Measurements from ENCODE around the gene PARP14. TPM values are rescaled to one million over a fixed set of nuclear protein-coding genes. Genes with fewer than 3 reads are reported as not detected.
"Not testable (repeated sequence)": the region's sequence is repeated elsewhere in the genome, so short reads cannot be mapped to it uniquely, and the experiment has no call there.

Gene PARP14
- total RNA-seq, 1 donor from 2014 or later = 11.7 TPM

DNA sequence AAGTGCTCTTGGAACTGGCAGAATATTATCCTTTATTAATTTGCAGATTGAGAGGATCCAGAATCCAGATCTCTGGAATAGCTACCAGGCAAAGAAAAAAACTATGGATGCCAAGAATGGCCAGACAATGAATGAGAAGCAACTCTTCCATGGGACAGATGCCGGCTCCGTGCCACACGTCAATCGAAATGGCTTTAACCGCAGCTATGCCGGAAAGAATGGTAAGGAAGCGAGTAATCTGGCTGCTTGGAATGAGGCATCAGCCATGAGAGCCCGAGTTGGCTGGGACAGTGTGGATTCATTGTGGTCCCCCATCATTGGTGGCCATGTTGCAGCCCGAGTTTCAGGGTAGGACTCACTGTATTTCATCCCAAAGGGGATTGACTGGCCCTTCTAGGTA, 47.1 kb downstream of the PARP14 start:
- Histone ChIP-seq H3K9me3 (replicated peaks) (no peaks in the 10 kb centered on the region), H3K27me3 (ENCODE audit: low read depth) (no peaks in the 10 kb centered on the region), H3K4me1 (no peaks in the 10 kb centered on the region), H3K36me3 (peaks cover 13% of the 10 kb centered on the region), H3K4me3 (no peak overlapping the region), H3K27ac (replicated peaks) (no peak overlapping the region)
- intact Hi-C loops (cut with micrococcal nuclease) = no loop called here
- TF ChIP-seq, protein P1, sequence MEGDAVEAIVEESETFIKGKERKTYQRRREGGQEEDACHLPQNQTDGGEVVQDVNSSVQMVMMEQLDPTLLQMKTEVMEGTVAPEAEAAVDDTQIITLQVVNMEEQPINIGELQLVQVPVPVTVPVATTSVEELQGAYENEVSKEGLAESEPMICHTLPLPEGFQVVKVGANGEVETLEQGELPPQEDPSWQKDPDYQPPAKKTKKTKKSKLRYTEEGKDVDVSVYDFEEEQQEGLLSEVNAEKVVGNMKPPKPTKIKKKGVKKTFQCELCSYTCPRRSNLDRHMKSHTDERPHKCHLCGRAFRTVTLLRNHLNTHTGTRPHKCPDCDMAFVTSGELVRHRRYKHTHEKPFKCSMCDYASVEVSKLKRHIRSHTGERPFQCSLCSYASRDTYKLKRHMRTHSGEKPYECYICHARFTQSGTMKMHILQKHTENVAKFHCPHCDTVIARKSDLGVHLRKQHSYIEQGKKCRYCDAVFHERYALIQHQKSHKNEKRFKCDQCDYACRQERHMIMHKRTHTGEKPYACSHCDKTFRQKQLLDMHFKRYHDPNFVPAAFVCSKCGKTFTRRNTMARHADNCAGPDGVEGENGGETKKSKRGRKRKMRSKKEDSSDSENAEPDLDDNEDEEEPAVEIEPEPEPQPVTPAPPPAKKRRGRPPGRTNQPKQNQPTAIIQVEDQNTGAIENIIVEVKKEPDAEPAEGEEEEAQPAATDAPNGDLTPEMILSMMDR (IDR thresholded peaks at IDR 0.05; ENCODE audit: borderline replicate concordance) = no peak
- DNase-seq = no peak

DNA sequence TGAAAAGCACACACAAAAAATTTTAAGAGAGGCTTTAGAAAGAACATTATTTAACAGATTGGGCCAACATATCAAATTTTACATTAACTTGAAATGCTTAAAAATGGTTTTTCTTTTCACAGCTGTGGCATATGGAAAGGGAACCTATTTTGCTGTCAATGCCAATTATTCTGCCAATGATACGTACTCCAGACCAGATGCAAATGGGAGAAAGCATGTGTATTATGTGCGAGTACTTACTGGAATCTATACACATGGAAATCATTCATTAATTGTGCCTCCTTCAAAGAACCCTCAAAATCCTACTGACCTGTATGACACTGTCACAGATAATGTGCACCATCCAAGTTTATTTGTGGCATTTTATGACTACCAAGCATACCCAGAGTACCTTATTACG, 47.5 kb downstream of the PARP14 start:
- TF ChIP-seq, protein P1 (IDR thresholded peaks at IDR 0.05; ENCODE audit: borderline replicate concordance) = no peak
- H3K27me3 ChIP-seq (ENCODE audit: low read depth) = no peaks in the 10 kb centered on the region
- no peaks in the 10 kb centered on the region for H3K4me1 ChIP-seq
- DNase-seq = no peak
- no peak overlapping the region for H3K27ac ChIP-seq (replicated peaks)
- H3K9me3 ChIP-seq (replicated peaks) = no peaks in the 10 kb centered on the region
- intact Hi-C loops (cut with micrococcal nuclease) = no loop called here
- H3K4me3 ChIP-seq = no peak overlapping the region
- peaks cover 10% of the 10 kb centered on the region for H3K36me3 ChIP-seq

GRCh38 chr3:122728756-122729514, 48.3 kb downstream of the PARP14 start:
- H3K9me3 ChIP-seq (replicated peaks) = no peaks in the 10 kb centered on the region
- H3K4me3 ChIP-seq = no peak overlapping the region
- intact Hi-C loops (cut with micrococcal nuclease) = no loop called here
- TF ChIP-seq, protein P1 (IDR thresholded peaks at IDR 0.05; ENCODE audit: borderline replicate concordance) = no peak
- no peak overlapping the region for H3K27ac ChIP-seq (replicated peaks)
- H3K36me3 ChIP-seq = peaks cover 10% of the 10 kb centered on the region
- no peak for DNase-seq
- no peaks in the 10 kb centered on the region for H3K4me1 ChIP-seq
- H3K27me3 ChIP-seq (ENCODE audit: low read depth) = no peaks in the 10 kb centered on the region

DNA sequence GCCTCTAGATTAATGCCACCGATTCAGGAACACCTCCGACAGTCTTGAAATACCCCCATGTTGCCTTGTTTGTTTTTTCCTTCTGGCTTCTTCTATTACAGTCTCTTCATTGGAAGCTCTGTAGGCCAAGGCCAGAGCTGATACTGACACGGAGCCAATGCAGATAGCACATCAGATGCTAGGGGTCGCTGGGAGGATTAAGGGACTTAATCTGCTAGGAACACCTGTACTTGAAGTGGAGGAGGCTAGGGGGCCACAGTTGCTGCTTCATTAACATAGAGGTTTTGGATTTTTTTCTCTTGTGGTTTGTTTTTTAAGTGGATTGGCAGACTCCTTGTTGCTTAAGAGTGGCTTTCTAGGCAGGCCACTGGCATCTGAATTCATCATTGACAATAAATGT, 49.6 kb downstream of the PARP14 start:
- H3K36me3 ChIP-seq = peaks cover 10% of the 10 kb centered on the region
- TF ChIP-seq, protein P1 (IDR thresholded peaks at IDR 0.05; ENCODE audit: borderline replicate concordance) = no peak
- DNase-seq = no peak
- H3K27ac ChIP-seq (replicated peaks) = no peak overlapping the region
- no peaks in the 10 kb centered on the region for H3K27me3 ChIP-seq (ENCODE audit: low read depth)
- H3K4me1 ChIP-seq = no peaks in the 10 kb centered on the region
- intact Hi-C loops (cut with micrococcal nuclease) = no loop called here
- no peak overlapping the region for H3K4me3 ChIP-seq
- H3K9me3 ChIP-seq (replicated peaks) = no peaks in the 10 kb centered on the region

DNA sequence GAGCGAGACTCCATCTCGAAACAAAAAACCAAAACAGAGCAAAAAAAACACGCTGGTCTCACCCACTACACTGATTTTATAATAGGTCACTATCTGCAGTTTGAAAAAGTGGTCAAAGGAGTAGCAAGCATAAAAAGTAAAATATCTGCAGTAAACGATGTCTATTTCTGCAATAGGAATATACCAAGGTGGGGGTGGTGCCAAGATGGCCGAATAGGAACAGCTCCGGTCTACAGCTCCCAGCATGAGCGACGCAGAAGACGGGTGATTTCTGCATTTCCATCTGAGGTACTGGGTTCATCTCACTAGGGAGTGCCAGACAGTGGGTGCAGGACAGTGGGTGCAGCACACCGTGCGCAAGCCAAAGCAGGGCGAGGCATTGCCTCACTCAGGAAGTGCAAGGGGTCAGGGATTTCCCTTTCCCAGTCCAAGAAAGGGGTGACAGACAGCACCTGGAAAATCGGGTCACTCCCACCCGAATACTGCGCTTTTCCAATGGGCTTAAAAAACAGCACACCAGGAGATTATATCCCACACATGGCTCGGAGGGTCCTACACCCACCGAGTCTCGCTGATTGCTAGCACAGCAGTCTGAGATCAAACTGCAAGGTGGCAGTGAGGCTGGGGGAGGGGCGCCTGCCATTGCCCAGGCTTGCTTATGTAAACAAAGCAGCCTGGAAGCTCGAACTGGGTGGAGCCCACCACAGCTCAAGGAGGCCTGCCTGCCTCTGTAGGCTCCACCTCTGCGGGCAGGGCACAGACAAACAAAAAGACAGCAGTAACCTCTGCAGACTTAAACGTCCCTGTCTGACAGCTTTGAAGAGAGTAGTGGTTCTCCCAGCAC, 52.3 kb downstream of the PARP14 start:
- H3K9me3 ChIP-seq (replicated peaks); DNase-seq; intact Hi-C loops (cut with micrococcal nuclease); H3K27me3 ChIP-seq (ENCODE audit: low read depth); H3K36me3 ChIP-seq; H3K4me3 ChIP-seq; H3K27ac ChIP-seq (replicated peaks); H3K4me1 ChIP-seq: not testable (repeated sequence)

- Histone ChIP-seq H3K4me1 (no peaks in the 10 kb centered on the region), H3K36me3 (peaks cover 38% of the 10 kb centered on the region), H3K27me3 (ENCODE audit: low read depth) (no peaks in the 10 kb centered on the region), H3K4me3 (no peak overlapping the region), H3K27ac (replicated peaks) (no peak overlapping the region), H3K9me3 (replicated peaks) (peaks cover 3% of the 10 kb centered on the region)
- no peak for DNase-seq
- TF ChIP-seq, protein P1 (IDR thresholded peaks at IDR 0.05; ENCODE audit: borderline replicate concordance) = no peak
- intact Hi-C loops (cut with micrococcal nuclease) = no loop called here
These were observed 58.5 kb downstream of the PARP14 start for GRCh38 chr3:122739172-122739571.
